Measurements from ENCODE around the gene VKORC1. TPM values are rescaled to one million over a fixed set of nuclear protein-coding genes. Genes with fewer than 3 reads are reported as not detected.

Gene VKORC1
- total and polyA plus RNA-seq, 2 of the 8 experiments (the other 6 are each of a cell fraction or from before 2014, with no cell fraction given) = 84.1 to 483 TPM

DNA sequence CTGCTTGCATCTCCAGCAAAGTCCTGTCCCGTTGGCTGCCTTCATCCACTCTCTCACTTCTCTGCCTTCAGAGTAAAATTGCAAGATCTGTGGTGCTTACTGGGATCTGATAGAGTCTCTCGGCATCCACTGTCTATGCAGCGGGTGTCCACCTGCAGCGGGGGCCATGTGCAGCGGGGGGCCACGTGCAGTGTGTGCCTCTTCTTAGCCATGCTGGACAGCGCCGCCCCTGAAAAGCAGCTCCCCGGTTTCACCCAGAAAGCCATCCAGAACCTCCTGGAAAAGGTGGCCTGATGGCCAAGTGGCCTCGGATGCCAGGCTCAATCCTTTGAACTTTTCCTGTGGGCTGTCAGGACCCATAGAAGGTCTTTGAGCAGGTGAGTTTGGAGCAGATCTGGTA is 51.7 kb downstream of the VKORC1 start (continued):
- TF ChIP-seq, protein P1, sequence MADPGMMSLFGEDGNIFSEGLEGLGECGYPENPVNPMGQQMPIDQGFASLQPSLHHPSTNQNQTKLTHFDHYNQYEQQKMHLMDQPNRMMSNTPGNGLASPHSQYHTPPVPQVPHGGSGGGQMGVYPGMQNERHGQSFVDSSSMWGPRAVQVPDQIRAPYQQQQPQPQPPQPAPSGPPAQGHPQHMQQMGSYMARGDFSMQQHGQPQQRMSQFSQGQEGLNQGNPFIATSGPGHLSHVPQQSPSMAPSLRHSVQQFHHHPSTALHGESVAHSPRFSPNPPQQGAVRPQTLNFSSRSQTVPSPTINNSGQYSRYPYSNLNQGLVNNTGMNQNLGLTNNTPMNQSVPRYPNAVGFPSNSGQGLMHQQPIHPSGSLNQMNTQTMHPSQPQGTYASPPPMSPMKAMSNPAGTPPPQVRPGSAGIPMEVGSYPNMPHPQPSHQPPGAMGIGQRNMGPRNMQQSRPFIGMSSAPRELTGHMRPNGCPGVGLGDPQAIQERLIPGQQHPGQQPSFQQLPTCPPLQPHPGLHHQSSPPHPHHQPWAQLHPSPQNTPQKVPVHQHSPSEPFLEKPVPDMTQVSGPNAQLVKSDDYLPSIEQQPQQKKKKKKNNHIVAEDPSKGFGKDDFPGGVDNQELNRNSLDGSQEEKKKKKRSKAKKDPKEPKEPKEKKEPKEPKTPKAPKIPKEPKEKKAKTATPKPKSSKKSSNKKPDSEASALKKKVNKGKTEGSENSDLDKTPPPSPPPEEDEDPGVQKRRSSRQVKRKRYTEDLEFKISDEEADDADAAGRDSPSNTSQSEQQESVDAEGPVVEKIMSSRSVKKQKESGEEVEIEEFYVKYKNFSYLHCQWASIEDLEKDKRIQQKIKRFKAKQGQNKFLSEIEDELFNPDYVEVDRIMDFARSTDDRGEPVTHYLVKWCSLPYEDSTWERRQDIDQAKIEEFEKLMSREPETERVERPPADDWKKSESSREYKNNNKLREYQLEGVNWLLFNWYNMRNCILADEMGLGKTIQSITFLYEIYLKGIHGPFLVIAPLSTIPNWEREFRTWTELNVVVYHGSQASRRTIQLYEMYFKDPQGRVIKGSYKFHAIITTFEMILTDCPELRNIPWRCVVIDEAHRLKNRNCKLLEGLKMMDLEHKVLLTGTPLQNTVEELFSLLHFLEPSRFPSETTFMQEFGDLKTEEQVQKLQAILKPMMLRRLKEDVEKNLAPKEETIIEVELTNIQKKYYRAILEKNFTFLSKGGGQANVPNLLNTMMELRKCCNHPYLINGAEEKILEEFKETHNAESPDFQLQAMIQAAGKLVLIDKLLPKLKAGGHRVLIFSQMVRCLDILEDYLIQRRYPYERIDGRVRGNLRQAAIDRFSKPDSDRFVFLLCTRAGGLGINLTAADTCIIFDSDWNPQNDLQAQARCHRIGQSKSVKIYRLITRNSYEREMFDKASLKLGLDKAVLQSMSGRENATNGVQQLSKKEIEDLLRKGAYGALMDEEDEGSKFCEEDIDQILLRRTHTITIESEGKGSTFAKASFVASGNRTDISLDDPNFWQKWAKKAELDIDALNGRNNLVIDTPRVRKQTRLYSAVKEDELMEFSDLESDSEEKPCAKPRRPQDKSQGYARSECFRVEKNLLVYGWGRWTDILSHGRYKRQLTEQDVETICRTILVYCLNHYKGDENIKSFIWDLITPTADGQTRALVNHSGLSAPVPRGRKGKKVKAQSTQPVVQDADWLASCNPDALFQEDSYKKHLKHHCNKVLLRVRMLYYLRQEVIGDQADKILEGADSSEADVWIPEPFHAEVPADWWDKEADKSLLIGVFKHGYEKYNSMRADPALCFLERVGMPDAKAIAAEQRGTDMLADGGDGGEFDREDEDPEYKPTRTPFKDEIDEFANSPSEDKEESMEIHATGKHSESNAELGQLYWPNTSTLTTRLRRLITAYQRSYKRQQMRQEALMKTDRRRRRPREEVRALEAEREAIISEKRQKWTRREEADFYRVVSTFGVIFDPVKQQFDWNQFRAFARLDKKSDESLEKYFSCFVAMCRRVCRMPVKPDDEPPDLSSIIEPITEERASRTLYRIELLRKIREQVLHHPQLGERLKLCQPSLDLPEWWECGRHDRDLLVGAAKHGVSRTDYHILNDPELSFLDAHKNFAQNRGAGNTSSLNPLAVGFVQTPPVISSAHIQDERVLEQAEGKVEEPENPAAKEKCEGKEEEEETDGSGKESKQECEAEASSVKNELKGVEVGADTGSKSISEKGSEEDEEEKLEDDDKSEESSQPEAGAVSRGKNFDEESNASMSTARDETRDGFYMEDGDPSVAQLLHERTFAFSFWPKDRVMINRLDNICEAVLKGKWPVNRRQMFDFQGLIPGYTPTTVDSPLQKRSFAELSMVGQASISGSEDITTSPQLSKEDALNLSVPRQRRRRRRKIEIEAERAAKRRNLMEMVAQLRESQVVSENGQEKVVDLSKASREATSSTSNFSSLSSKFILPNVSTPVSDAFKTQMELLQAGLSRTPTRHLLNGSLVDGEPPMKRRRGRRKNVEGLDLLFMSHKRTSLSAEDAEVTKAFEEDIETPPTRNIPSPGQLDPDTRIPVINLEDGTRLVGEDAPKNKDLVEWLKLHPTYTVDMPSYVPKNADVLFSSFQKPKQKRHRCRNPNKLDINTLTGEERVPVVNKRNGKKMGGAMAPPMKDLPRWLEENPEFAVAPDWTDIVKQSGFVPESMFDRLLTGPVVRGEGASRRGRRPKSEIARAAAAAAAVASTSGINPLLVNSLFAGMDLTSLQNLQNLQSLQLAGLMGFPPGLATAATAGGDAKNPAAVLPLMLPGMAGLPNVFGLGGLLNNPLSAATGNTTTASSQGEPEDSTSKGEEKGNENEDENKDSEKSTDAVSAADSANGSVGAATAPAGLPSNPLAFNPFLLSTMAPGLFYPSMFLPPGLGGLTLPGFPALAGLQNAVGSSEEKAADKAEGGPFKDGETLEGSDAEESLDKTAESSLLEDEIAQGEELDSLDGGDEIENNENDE (IDR thresholded peaks at IDR 0.05; ENCODE audit: insufficient replicate concordance, low read length) = no peak
- TF ChIP-seq FOSL1 (IDR thresholded peaks at IDR 0.05; ENCODE audit: insufficient read depth, low read depth, low read length) = no peak
- TF ChIP-seq CEBPB (IDR thresholded peaks at IDR 0.05; ENCODE audit: low read depth, low read length) = no peak
- TF ChIP-seq, protein P2, sequence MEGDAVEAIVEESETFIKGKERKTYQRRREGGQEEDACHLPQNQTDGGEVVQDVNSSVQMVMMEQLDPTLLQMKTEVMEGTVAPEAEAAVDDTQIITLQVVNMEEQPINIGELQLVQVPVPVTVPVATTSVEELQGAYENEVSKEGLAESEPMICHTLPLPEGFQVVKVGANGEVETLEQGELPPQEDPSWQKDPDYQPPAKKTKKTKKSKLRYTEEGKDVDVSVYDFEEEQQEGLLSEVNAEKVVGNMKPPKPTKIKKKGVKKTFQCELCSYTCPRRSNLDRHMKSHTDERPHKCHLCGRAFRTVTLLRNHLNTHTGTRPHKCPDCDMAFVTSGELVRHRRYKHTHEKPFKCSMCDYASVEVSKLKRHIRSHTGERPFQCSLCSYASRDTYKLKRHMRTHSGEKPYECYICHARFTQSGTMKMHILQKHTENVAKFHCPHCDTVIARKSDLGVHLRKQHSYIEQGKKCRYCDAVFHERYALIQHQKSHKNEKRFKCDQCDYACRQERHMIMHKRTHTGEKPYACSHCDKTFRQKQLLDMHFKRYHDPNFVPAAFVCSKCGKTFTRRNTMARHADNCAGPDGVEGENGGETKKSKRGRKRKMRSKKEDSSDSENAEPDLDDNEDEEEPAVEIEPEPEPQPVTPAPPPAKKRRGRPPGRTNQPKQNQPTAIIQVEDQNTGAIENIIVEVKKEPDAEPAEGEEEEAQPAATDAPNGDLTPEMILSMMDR (IDR thresholded peaks at IDR 0.05; ENCODE audit: control extremely low read depth in 1 of 3, insufficient read depth in 1 of 3, low read depth in 1 of 3, low read length in 3 of 3) = no peak
- TF ChIP-seq POU5F1 (IDR thresholded peaks at IDR 0.05; ENCODE audit: low read depth, low read length) = no peak
- no peak for TF ChIP-seq CHD1 (IDR thresholded peaks at IDR 0.05; ENCODE audit: low read depth, low read length)
- TF ChIP-seq CBX8 (IDR thresholded peaks at IDR 0.05; ENCODE audit: borderline replicate concordance, low read depth, low read length) = no peak
- no peak for TF ChIP-seq RFX5 (IDR thresholded peaks at IDR 0.05; ENCODE audit: borderline replicate concordance, low read depth, low read length)
- no peak for TF ChIP-seq SIX5 (IDR thresholded peaks at IDR 0.05; ENCODE audit: low read depth, low read length)
